SK-N-SH treated with all-trans-retinoic acid at 6 μM for 48 hours (cell line): ENCODE results near the gene KCNMA1.

Experiments
- ATAC-seq: fragments of 200-7000 bp; cut with Tn5 transposase; 3 replicates; pipeline ENCODE4 v1.9.1; 2020; ENCODE audit warnings: mild to moderate bottlenecking, moderate library complexity
- ARNTL ChIP-seq: fragments of 450-650 bp; formaldehyde crosslinking; IDR thresholded peaks from 2 replicates; pipeline ENCODE4 v1.5.0; 2020; ENCODE audit warnings: low read depth, mild to moderate bottlenecking, moderate library complexity, borderline replicate concordance
- BACH2 ChIP-seq: fragments of 250-450 bp; sonication (Bioruptor Pico); IDR thresholded peaks from 2 replicates; pipeline ENCODE4 v1.9.0; 2021; ENCODE audit warnings: mild to moderate bottlenecking, borderline replicate concordance
- CREB5 ChIP-seq: fragments of 250-450 bp; sonication (Bioruptor Pico); IDR thresholded peaks from 2 replicates; pipeline ENCODE4 v1.5.1; 2020; ENCODE audit warnings: low read depth, mild to moderate bottlenecking, moderate library complexity
- CSDC2 ChIP-seq: fragments of 250-450 bp; sonication (Bioruptor Pico); IDR thresholded peaks from 2 replicates; pipeline ENCODE4 v1.5.0; 2020; ENCODE audit warnings: mild to moderate bottlenecking, moderate library complexity
- ESRRG ChIP-seq: fragments of 250-450 bp; sonication (Bioruptor Pico); IDR thresholded peaks from 2 replicates; pipeline ENCODE4 v1.6.1; 2021; ENCODE audit warnings: mild to moderate bottlenecking
- GLIS3 ChIP-seq: fragments of 250-450 bp; sonication (Bioruptor Pico); IDR thresholded peaks from 2 replicates; pipeline ENCODE4 v1.5.0; 2020; ENCODE audit warnings: mild to moderate bottlenecking, moderate library complexity
- ISL1 ChIP-seq: fragments of 250-450 bp; sonication (Bioruptor Pico); IDR thresholded peaks from 2 replicates; pipeline ENCODE4 v2.1.2; 2022; ENCODE audit warnings: mild to moderate bottlenecking, moderate library complexity
- OSR1 ChIP-seq: fragments of 250-450 bp; sonication (Bioruptor Pico); IDR thresholded peaks from 2 replicates; pipeline ENCODE4 v1.8.0; 2022; ENCODE audit warnings: moderate library complexity, mild to moderate bottlenecking, inconsistent platforms
- PATZ1 ChIP-seq: fragments of 250-450 bp; sonication (Bioruptor Pico); IDR thresholded peaks from 2 replicates; pipeline ENCODE4 v1.8.0; 2020; ENCODE audit warnings: mild to moderate bottlenecking, moderate library complexity, borderline replicate concordance
- PPARA ChIP-seq: fragments of 250-450 bp; sonication (Bioruptor Pico); IDR thresholded peaks from 2 replicates; pipeline ENCODE4 v1.5.0; 2020; ENCODE audit warnings: mild to moderate bottlenecking, borderline replicate concordance
- RARB ChIP-seq: fragments of 250-450 bp; sonication (Bioruptor Pico); IDR thresholded peaks from 2 replicates; pipeline ENCODE4 v1.8.0; 2021; ENCODE audit warnings: mild to moderate bottlenecking, moderate library complexity
- SNAI2 ChIP-seq: fragments of 250-450 bp; sonication (Bioruptor Pico); IDR thresholded peaks from 2 replicates; pipeline ENCODE4 v1.5.0; 2020; ENCODE audit warnings: mild to moderate bottlenecking, moderate library complexity
- TCF4 ChIP-seq: fragments of 250-450 bp; sonication (Bioruptor Pico); IDR thresholded peaks from 2 replicates; pipeline ENCODE4 v1.8.0; 2021; ENCODE audit warnings: mild to moderate bottlenecking, moderate library complexity, borderline replicate concordance
- TOX ChIP-seq: fragments of 250-450 bp; sonication (Bioruptor Pico); IDR thresholded peaks from 2 replicates; pipeline ENCODE4 v1.8.0; 2021; ENCODE audit warnings: mild to moderate bottlenecking, moderate library complexity, borderline replicate concordance
- ZC3H10 ChIP-seq: fragments of 250-450 bp; sonication (Bioruptor Pico); IDR thresholded peaks from 2 replicates; pipeline ENCODE4 v1.5.1; 2021; ENCODE audit warnings: mild to moderate bottlenecking, moderate library complexity
- ZFP30 ChIP-seq: fragments of 450-650 bp; formaldehyde crosslinking; IDR thresholded peaks from 2 replicates; pipeline ENCODE4 v1.5.0; 2022; ENCODE audit warnings: mild to moderate bottlenecking, moderate library complexity
- ZNF565 ChIP-seq: fragments of 450-650 bp; formaldehyde crosslinking; conservative IDR thresholded peaks from 2 replicates; pipeline ENCODE4 v1.5.0; 2020; ENCODE audit warnings: low read depth, mild to moderate bottlenecking, moderate library complexity
- ZNF70 ChIP-seq: fragments of 450-650 bp; formaldehyde crosslinking; IDR thresholded peaks from 2 replicates; pipeline ENCODE4 v1.5.0; 2020; ENCODE audit warnings: mild to moderate bottlenecking, moderate library complexity
- ZNF8 ChIP-seq: fragments of 450-650 bp; formaldehyde crosslinking; IDR thresholded peaks from 2 replicates; pipeline ENCODE4 v1.5.0; 2020; ENCODE audit warnings: mild to moderate bottlenecking, moderate library complexity
- TF ChIP-seq, protein P1 (sequence below): fragments of 250-450 bp; sonication (Bioruptor Pico); IDR thresholded peaks from 2 replicates; pipeline ENCODE4 v1.8.0; 2021; ENCODE audit warnings: low read depth, mild to moderate bottlenecking, moderate library complexity, borderline replicate concordance

KCNMA1 gene

DNA sequence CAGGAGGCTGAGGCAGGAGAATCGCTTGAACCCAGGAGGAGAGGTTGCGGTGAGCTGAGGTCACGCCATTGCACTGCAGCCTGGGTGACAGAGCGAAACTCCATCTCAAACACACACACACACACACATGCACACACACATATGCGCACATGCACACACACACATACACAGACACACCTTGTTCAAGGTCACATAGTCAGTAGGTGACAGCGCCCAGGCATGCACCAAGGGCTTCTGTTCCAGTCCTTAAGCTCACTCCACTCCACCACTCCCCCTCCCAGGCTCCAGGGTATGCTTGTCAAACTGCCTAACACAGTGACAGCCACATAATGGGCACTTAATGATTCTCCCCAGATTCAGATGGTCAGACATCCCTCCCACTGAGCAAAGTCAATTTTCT is 37.0 kb downstream of the KCNMA1 start (continued):
- TF ChIP-seq, protein P1, sequence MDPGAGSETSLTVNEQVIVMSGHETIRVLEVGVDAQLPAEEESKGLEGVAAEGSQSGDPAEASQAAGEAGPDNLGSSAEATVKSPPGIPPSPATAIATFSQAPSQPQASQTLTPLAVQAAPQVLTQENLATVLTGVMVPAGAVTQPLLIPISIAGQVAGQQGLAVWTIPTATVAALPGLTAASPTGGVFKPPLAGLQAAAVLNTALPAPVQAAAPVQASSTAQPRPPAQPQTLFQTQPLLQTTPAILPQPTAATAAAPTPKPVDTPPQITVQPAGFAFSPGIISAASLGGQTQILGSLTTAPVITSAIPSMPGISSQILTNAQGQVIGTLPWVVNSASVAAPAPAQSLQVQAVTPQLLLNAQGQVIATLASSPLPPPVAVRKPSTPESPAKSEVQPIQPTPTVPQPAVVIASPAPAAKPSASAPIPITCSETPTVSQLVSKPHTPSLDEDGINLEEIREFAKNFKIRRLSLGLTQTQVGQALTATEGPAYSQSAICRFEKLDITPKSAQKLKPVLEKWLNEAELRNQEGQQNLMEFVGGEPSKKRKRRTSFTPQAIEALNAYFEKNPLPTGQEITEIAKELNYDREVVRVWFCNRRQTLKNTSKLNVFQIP: no peak
- no peak for TF ChIP-seq BACH2 (CRISPR knock-in tag)

DNA sequence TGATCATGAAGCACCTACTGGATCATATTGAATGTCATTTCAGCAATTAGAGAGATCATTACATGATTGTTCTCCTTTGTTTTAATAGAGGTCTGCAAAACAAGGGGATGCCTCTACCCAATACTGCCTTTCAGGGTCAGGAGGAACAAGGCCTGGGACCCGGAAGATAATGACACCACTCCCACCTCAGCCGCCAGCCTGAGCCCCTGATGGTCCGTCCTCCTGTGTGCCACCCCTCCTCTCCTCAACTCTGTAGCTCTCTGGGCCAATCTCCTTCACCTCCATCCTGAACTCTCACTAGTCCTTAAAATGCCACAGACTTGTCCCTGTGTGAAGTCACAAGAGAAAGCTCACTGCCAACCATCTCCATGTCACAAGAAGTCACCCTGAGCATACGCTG is 38.0 kb downstream of the KCNMA1 start:
- ATAC-seq: no peak
- TF ChIP-seq OSR1 (no peak), GLIS3 (no peak), PATZ1 (CRISPR knock-in tag) (no peak), RARB (CRISPR knock-in tag) (no peak), ZNF565 (no peak), BACH2 (CRISPR knock-in tag) (no peak), CREB5 (CRISPR knock-in tag) (no peak)

DNA sequence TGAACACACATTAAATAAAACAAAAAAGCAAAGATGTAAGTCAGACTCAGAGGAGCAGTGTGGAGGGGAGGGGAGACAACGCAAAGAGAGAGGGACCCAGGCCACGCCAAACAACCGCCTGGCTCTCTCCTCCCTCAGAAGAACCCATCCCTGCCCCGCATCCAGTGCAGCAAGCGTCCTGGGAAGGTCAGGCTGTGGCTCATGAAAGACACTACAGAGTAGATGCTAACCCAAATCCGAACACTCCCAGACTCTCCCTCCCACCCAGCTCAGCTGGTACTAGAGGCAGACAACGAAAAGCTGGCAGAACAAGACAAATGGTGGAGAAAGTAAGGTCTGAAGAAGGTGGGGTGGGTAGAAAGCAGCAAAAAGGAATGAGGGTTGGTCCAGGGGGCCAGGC is 39.0 kb downstream of the KCNMA1 start:
- no peak for ATAC-seq
- TF ChIP-seq TOX: no peak
- no peak for TF ChIP-seq ZFP30
- no peak for TF ChIP-seq SNAI2 (CRISPR knock-in tag)
- no peak for TF ChIP-seq BACH2 (CRISPR knock-in tag)
- no peak for TF ChIP-seq ZC3H10 (CRISPR knock-in tag)
- TF ChIP-seq OSR1: no peak
- TF ChIP-seq ISL1 (CRISPR knock-in tag): no peak
- TF ChIP-seq CSDC2 (CRISPR knock-in tag): no peak
- no peak for TF ChIP-seq PPARA (CRISPR knock-in tag)
- no peak for TF ChIP-seq ZNF8 (CRISPR knock-in tag)
- TF ChIP-seq RARB (CRISPR knock-in tag): no peak
- no peak for TF ChIP-seq ESRRG
- TF ChIP-seq CREB5 (CRISPR knock-in tag): no peak
- TF ChIP-seq, protein P1: no peak
- no peak for TF ChIP-seq PATZ1 (CRISPR knock-in tag)
- TF ChIP-seq GLIS3: no peak
- TF ChIP-seq, all 23 proteins: peak for 0

GRCh38 chr10:77597560-77597959 is 40.0 kb downstream of the KCNMA1 start:
- no peak for TF ChIP-seq TCF4
- TF ChIP-seq TOX: no peak
- no peak for TF ChIP-seq GLIS3
- TF ChIP-seq ZNF70: no peak
- TF ChIP-seq, protein P1: no peak
- TF ChIP-seq ZC3H10 (CRISPR knock-in tag): no peak
- no peak for TF ChIP-seq ARNTL (CRISPR knock-in tag)
- TF ChIP-seq ISL1 (CRISPR knock-in tag): no peak
- TF ChIP-seq ESRRG: no peak
- ATAC-seq: no peak
